ENCODE measurements around the gene GOLGA6L1.
A peak's percentile ranks its signal among the peaks of the same experiment; 100 is the strongest.
"Not testable (repeated sequence)": the region's sequence is repeated elsewhere in the genome, so short reads cannot be mapped to it uniquely, and the experiment has no call there.

Gene GOLGA6L1

GRCh38 chr15:23136722-23137121 lies at the start of gene GOLGA6L1:
Gene GOLGA6L1 (minus strand): TSS chr15:23136822. CDS start chr15:23136731, 91 bp downstream.
- not testable (repeated sequence) for DNase-seq (ENCODE audit: low read depth, low spot score)

- not testable (repeated sequence) for DNase-seq (ENCODE audit: low read depth, low spot score)
Measured at GRCh38 chr15:23181201-23181600, 44.6 kb upstream of the GOLGA6L1 start.

GRCh38 chr15:23180547-23180927 lies 43.9 kb upstream of the GOLGA6L1 start:
- DNase-seq (ENCODE audit: low read depth, low spot score), result not testable (repeated sequence)

GRCh38 chr15:23179768-23180546 lies 43.3 kb upstream of the GOLGA6L1 start:
- peak; percentile 17 for DNase-seq (ENCODE audit: low read depth, low spot score)

- DNase-seq (ENCODE audit: low read depth, low spot score), result not testable (repeated sequence)
Measured at GRCh38 chr15:23176683-23177082, 40.1 kb upstream of the GOLGA6L1 start.

GRCh38 chr15:23175606-23176005 lies 39.0 kb upstream of the GOLGA6L1 start:
- DNase-seq (ENCODE audit: low read depth, low spot score), result not testable (repeated sequence)

GRCh38 chr15:23174609-23175140 lies 38.1 kb upstream of the GOLGA6L1 start:
- DNase-seq (ENCODE audit: low read depth, low spot score), result not testable (repeated sequence)

- not testable (repeated sequence) for DNase-seq (ENCODE audit: low read depth, low spot score)
Measured at GRCh38 chr15:23132787-23133186, 3.8 kb downstream of the GOLGA6L1 start.

GRCh38 chr15:23118208-23118607 lies 18.4 kb downstream of the GOLGA6L1 start:
- no peak for DNase-seq (ENCODE audit: low read depth, low spot score)

- DNase-seq (ENCODE audit: low read depth, low spot score), result no peak
Measured at GRCh38 chr15:23095796-23096195, 40.8 kb downstream of the GOLGA6L1 start.

GRCh38 chr15:23083115-23083514 lies 53.5 kb downstream of the GOLGA6L1 start:
- no peak for DNase-seq (ENCODE audit: low read depth, low spot score)

GRCh38 chr15:23081996-23082737 lies 54.5 kb downstream of the GOLGA6L1 start:
- not testable (repeated sequence) for DNase-seq (ENCODE audit: low read depth, low spot score)

- no peak for DNase-seq (ENCODE audit: low read depth, low spot score)
Measured at GRCh38 chr15:23081271-23081670, 55.4 kb downstream of the GOLGA6L1 start.

- DNase-seq (ENCODE audit: low read depth, low spot score), result no peak
Measured at GRCh38 chr15:23079766-23080165, 56.9 kb downstream of the GOLGA6L1 start.

All from astrocyte of the hippocampus (primary cell).